K562 (cell line): Measurements from ENCODE around the gene CBL. TPM values are rescaled to one million over a fixed set of nuclear protein-coding genes. Genes with fewer than 3 reads are reported as not detected.

Experiments
- CAMTA2 ChIP-seq: fragments of 250-450 bp; sonication (Bioruptor Pico); conservative IDR thresholded peaks from 2 replicates; pipeline ENCODE4 v1.5.1; 2022
- CC2D1A ChIP-seq: fragments of 450-650 bp; IDR thresholded peaks from 2 replicates; pipeline ENCODE4 v1.6.1; 2017; ENCODE audit warnings: mild to moderate bottlenecking
- CHD1 ChIP-seq: fragments of 200-600 bp; sonication (generic); IDR thresholded peaks from one replicate; pipeline ENCODE4 v1.6.1; 2012; ENCODE audit warnings: mild to moderate bottlenecking, moderate library complexity, low read length, inconsistent platforms
- CLOCK ChIP-seq: fragments of 250-450 bp; sonication (Bioruptor Pico); IDR thresholded peaks from 2 replicates; pipeline ENCODE4 v1.4.0; 2020; ENCODE audit warnings: mild to moderate bottlenecking, moderate library complexity, borderline replicate concordance
- CTBP1 ChIP-seq: fragments of 450-650 bp; IDR thresholded peaks from 2 replicates; pipeline ENCODE4 v1.6.1; 2016; ENCODE audit warnings: borderline replicate concordance
- ERF ChIP-seq: fragments of 450-650 bp; formaldehyde crosslinking; IDR thresholded peaks from 2 replicates; pipeline ENCODE4 v1.4.0; 2020; ENCODE audit warnings: mild to moderate bottlenecking, mixed read lengths
- GATAD2B ChIP-seq: fragments of 450-650 bp; IDR thresholded peaks from 2 replicates; pipeline ENCODE4 v1.6.1; 2017; ENCODE audit warnings: mild to moderate bottlenecking, borderline replicate concordance
- HOMEZ ChIP-seq: fragments of 250-450 bp; sonication (Bioruptor Pico); IDR thresholded peaks from 2 replicates; pipeline ENCODE4 v1.4.0; 2020; ENCODE audit warnings: mild to moderate bottlenecking, moderate library complexity
- HOXB6 ChIP-seq: fragments of 250-450 bp; sonication (Bioruptor Pico); IDR thresholded peaks from 2 replicates; pipeline ENCODE4 v1.5.1; 2022; ENCODE audit warnings: mild to moderate bottlenecking, borderline replicate concordance
- POLR2A ChIP-seq: fragments of 450-650 bp; conservative IDR thresholded peaks from 2 replicates; pipeline ENCODE4 v1.6.1; 2016
- POLR2G ChIP-seq: fragments of 200-400 bp; formaldehyde crosslinking; IDR thresholded peaks from 2 replicates; pipeline ENCODE4 v1.6.1; 2017; ENCODE audit warnings: low read depth, mild to moderate bottlenecking, antibody characterized with exemption, low read length, moderate library complexity
- PRPF4 ChIP-seq: fragments of 200-400 bp; formaldehyde crosslinking; IDR thresholded peaks from one replicate; pipeline ENCODE4 v1.6.1; 2017; ENCODE audit warnings: low read length, low read depth, mild to moderate bottlenecking; ENCODE audit not compliant: insufficient read depth, poor library complexity, severe bottlenecking
- RBFOX2 ChIP-seq: fragments of 200-400 bp; formaldehyde crosslinking; IDR thresholded peaks from 2 replicates; pipeline ENCODE4 v1.6.1; 2017; ENCODE audit warnings: low read depth, mild to moderate bottlenecking, low read length, moderate library complexity
- SNRNP70 ChIP-seq: fragments of 200-400 bp; formaldehyde crosslinking; optimal IDR thresholded peaks from 2 replicates; pipeline ENCODE3; 2017; ENCODE audit warnings: low read depth, low read length
- ZBTB17 ChIP-seq: fragments of 450-650 bp; formaldehyde crosslinking; IDR thresholded peaks from 2 replicates; pipeline ENCODE4 v1.4.0; 2020; ENCODE audit warnings: mild to moderate bottlenecking
- ZMIZ1 ChIP-seq, 2 experiments: fragments of 150-350 bp in 1 of 2; IDR thresholded peaks; 2 replicates each; pipeline ENCODE4 v1.6.1; 2012 to 2016; ENCODE audit warnings: low read depth in 2 of 2, low read length in 2 of 2, mild to moderate bottlenecking in 1 of 2, moderate library complexity in 1 of 2
- ZNF143 ChIP-seq: sonication (generic); formaldehyde crosslinking; IDR thresholded peaks from 2 replicates; pipeline ENCODE4 v1.9.0; 2022; ENCODE audit warnings: mild to moderate bottlenecking, missing genetic modification reagents
- ZNF146 ChIP-seq: IDR thresholded peaks from one replicate; pipeline ENCODE4 v1.6.1; 2018; ENCODE audit warnings: missing compliant biosample characterization; ENCODE audit not compliant: unreplicated experiment
- ZNF274 ChIP-seq: IDR thresholded peaks from 2 replicates; pipeline ENCODE4 v1.6.1; 2011; ENCODE audit warnings: low read depth, mild to moderate bottlenecking, low read length, moderate library complexity, borderline replicate concordance
- ZNF311 ChIP-seq: fragments of 250-450 bp; sonication (Bioruptor Pico); IDR thresholded peaks from 2 replicates; pipeline ENCODE4 v1.4.0; 2020; ENCODE audit warnings: mild to moderate bottlenecking, moderate library complexity
- ZNF583 ChIP-seq: fragments of 250-450 bp; sonication (Bioruptor Pico); IDR thresholded peaks from 2 replicates; pipeline ENCODE4 v1.4.0; 2020
- polyA plus RNA-seq, 8 experiments: library from polyadenylated mRNA; depleted of rRNA in 4 of 8; stranded (reverse) in 5 of 8; unstranded in 3 of 8; fragments of >200 nt; fragmentation: Nextera tagmentation in 2 of 8; fragmentation: Illumina TruSeq in 1 of 8; extraction: Ambion mirVana in 2 of 8; extraction: Trizol in 1 of 8; gene quantifications; 2 replicates each; pipeline versions ENCODE4 v1.2.1 to v1.2.3, GENCODE V29; 2011 to 2014; ENCODE audit warnings: inconsistent platforms in 1 of 8, missing spikeins in 1 of 8
- total RNA-seq, 7 experiments: library from RNA; depleted of rRNA in 6 of 7; stranded (reverse); fragments of >200 nt in 6 of 7; fragmentation: Illumina TruSeq in 2 of 7; extraction: Trizol in 2 of 7; gene quantifications; 2 replicates each; pipeline versions ENCODE4 v1.2.1 to v1.2.3, GENCODE V29; 2011 to 2021; ENCODE audit warnings: low replicate concordance in 1 of 7

The CBL gene
- total and polyA plus RNA-seq, 9 of the 15 experiments (the other 6 are each of a cell fraction or from before 2014, with no cell fraction given) = 3.2 to 24.9 (median 9.9) TPM

- TF ChIP-seq ZMIZ1 (IDR thresholded peaks at IDR 0.05; ENCODE audit: low read depth in 2 of 2, low read length in 2 of 2) (no peak), CHD1 (peak; percentile 41), ZNF274 (no peak), POLR2G (peak; percentile 58), ZNF583 (CRISPR knock-in tag) (peak; percentile 41; the same call in 1 of the 2 replicates), CTBP1 (no peak), ZNF143 (CRISPR knock-in tag) (0 out of 2 replicates have a peak, but pooled peaks have one; percentile 22), CLOCK (CRISPR knock-in tag) (no peak), ZNF146 (CRISPR knock-in tag) (peak; percentile 5), HOMEZ (no peak), CC2D1A (0 out of 2 replicates have a peak, but pooled peaks have one; percentile 5), POLR2A (peak; percentile 30; the same call in 1 of the 2 replicates), CAMTA2 (CRISPR knock-in tag) (no peak), PRPF4 (no peak), ERF (CRISPR knock-in tag) (peak; percentile 46; the same call in 1 of the 2 replicates), ZNF311 (CRISPR knock-in tag) (0 out of 2 replicates have a peak, but pooled peaks have one; percentile 51), GATAD2B (no peak), RBFOX2 (peak; percentile 70), ZBTB17 (peak; percentile 39; the same call in 1 of the 2 replicates), SNRNP70 (no peak), HOXB6 (no peak)
Observed at GRCh38 chr11:119319136-119319699, 113.1 kb downstream of the CBL start (continued).
